HG02970 (cell line): ENCODE results near the gene COL1A1.

Experiments
- ATAC-seq: cut with Tn5 transposase; IDR thresholded peaks from one replicate; pipeline ENCODE4 v1.9.1; 2021; ENCODE audit warnings: mild to moderate bottlenecking, moderate library complexity, moderate number of reproducible peaks; ENCODE audit not compliant: unreplicated experiment, low FRiP score

Gene COL1A1

DNA sequence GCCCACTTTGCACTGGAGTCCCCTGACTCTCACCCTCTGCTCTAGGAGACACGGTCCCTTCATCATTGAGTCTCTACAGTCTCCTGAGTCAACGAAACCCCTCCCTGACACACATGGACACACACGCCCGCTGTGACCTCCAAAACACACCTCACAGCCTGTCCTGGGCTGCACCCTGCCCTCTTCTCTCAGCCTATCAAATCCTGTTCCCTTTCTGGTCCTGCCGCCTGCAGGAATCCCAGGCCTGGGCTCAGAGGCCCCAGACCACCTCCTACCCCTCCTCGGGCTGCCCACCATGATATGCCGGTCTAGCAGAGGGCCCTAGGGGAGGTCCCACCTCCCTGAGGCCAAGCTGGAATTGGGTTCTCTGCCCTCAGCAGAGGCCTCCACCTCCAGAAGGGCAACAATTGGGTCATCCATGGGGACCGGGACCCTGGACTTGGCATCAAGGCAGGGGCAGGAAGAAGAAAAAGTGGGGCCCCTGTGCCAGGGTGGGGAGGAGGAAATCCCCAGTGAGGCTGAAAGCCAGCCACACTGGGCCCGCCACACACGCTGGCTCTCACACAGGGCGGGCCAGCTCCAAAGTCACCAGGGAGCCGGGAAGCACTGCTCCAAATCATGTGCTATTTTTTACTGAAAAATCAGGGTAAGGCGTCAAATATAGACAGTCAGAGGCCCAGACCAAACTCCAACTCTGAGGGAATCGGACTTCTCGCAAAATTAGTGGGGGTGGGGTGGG is 54.3 kb downstream of the COL1A1 start:
- no peak for ATAC-seq

DNA sequence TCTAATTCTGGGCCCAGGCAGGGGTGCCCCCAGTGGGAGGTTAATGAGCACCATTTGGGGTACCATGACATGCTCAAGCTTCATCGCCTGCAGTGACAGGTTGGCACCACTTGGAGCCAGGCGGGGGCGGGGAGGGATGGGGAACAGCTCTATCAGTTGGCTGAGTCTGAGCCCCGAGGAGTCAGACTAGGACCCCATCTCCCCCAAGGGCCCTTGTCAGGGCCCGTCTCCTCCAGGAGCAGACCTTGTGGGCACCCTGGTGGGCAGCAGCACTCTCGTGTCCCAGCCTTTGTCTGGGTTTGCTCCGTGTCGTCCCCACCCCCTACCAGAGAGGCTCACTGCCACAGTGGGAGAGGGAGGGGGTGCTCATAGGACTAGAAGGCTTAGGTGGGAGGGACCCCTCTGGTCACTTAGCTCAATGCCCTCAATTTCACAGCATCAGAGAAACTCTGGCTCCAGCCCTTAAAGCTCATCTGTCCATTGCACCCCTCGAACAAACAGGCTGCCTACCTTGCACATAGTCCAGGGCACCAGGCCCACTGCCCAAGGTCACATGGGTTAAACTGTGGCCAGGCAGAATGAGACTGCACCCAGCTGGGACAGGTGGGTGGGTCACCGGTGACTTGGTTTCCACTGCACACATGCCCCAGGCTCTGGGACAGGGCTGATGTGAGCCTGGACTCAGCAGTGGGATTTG is 55.1 kb downstream of the COL1A1 start:
- ATAC-seq, result no peak

DNA sequence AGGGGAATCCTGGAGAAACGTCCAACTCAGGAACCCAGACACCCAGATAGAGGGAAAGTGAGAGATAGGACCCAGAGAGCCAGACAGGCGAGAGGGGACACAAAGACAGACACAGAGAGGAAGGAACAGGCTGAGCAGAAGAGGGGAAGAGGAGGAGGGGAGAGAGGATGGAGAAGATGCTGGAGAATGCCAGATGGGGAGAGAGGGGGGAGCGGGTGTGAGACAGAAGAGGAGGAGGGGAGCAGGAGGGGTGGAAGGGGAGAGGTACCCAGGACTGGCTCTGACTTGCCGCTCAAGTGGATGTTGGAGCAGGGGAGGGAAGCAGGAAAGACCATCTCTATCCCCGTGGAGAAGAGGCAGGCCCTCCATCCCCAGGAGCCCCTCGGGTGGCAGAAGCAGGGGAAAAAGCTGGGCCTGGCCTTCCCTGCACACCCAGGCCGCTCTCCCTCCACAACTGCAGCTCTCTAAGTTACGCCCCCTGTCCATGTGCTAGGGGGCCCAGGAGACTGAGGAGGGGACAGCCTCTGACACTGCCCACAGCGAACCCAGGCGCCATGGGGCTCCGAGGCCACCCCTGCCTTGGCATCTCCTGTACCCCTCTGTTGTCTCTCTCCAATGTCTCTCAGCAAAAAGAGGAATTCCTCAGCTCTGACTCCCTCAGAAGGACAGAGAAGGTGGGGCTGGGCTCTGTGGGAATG is 55.8 kb downstream of the COL1A1 start:
- ATAC-seq, result no peak

DNA sequence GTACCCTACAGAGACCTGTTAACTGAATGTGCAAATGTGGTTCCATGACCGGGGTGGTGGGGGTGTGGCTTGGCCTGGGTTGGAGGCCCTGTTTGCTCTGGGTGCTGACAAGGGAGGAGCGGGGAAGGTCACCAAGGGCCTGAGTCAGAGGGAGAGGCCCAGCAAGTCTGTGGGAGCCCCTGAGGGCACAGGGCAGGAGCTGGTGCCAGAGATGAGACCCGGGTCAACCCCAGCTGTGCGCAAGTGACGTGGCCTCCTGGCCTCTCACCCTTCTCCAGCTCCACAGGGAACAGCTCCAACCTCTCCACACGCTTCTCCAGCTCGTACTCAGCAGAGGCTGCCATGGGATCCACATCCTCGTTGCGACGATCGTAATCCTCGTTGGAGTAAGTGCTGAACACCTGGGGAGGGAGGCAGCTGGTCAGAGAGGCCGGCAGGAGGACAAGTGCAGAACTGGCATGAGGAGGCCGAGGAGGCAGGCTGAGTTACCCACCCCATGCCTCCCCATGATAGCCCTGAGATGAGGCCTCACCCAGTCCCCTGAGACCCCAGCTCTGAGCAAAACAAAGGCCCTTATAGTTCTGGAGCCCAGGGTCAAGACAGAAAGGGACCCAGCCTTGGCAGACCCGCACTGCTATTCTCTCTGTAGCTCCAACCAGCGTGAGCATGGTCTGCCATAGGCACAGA is 56.4 kb downstream of the COL1A1 start:
- no peak for ATAC-seq

DNA sequence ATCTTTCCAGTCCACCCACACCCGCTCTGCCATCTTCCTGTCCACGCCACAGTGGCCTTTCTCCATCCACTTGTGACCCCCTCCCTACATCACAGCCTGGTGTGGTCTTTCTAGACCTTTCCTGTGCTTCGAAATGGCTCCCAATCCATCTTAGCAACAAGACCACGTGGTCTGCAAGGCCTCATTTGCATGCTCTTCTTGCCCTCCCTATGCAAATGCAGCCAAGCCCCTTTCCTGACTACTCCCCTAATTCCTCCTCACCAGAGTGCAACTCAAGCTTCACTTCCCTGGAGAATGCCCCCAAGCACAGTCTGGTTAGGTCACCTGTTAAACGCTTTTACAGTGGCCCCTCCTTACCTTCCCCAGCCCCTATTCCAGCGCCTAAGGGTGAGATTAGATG is 57.1 kb downstream of the COL1A1 start:
- ATAC-seq, result no peak

DNA sequence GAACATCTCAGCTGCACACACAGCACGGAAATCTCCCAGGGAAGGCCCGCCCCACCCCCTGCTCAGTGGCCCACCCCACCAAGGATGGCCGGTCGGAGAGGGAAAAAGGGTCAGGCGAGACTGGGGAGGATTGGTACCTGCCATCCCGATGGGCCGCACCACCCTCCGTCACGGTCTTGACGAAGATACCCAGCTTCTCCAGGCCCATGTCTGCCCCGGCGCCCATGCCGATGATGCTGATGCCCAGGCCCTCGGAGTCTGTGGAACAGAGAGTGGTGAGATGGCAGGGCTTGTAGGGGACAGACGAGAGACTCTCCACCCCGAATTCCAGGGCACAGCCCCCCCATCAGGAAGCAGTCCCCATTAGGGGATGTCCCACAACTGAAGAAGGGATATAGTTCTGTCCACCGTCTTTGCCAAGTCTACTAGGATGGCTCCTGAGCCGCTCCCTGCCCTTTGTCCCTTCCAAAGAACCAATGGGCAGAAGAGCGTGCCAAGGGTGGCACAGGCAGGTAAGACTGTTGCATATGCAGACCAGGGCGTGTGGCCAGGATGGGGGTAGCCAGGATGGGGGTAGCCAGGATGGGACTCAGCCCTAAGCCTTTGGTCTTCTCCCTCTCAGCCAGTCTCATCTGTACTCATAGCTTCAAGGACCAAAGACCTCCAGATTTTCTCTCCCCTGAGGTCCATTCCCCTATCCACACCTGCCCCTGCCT is 57.8 kb downstream of the COL1A1 start:
- ATAC-seq, result no peak

DNA sequence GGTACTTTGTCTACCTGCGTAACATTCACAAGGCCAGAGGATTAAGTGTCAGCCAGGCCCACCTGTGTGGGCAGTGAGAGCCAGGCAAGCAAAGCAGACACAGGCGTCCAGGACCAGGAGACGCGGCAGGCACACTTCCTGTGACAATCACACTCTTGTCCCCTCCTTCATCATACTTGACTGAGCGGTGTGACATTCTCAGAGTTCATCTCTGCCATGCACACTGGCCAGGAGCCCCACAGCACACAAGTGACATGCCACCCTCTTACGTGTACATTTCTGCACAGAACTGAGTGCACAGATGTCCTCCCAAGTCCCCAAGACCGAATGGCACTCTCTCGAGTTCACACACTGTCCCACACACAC is 59.7 kb downstream of the COL1A1 start:
- no peak for ATAC-seq

DNA sequence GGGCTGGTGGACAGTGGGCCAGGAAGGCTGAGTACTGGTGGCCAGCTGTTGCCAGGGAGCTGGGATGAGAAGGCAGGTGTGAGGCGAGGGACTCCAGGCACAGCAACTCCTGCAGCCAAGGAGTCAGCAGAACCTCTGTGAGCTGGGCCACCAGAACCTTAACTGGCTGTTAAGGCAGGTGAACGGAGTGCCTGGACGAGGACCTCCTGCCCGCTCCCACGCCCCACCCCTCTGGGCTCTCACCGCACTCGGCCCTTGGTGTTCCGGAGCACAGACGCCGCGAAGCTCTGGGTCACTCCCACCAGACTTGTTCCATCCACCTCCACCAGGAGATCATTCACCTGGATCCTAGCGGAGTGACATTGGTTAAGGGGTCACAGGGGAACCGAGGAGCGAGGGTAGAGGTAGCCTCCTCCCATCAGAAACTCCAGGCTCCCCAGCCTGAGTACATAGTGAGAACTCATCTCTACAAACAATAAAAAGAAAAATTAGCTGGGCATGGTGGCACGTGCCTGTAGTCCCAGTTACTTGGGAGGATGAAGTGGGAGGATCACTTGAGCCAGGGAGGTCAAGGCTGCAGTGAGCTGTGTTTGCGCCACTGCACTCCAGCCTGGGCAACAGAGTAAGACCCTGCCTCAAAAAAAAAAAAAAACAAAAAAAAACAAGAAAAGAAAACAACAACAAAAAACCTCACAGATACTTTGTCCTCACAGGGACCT is 60.2 kb downstream of the COL1A1 start:
- ATAC-seq, result no peak

DNA sequence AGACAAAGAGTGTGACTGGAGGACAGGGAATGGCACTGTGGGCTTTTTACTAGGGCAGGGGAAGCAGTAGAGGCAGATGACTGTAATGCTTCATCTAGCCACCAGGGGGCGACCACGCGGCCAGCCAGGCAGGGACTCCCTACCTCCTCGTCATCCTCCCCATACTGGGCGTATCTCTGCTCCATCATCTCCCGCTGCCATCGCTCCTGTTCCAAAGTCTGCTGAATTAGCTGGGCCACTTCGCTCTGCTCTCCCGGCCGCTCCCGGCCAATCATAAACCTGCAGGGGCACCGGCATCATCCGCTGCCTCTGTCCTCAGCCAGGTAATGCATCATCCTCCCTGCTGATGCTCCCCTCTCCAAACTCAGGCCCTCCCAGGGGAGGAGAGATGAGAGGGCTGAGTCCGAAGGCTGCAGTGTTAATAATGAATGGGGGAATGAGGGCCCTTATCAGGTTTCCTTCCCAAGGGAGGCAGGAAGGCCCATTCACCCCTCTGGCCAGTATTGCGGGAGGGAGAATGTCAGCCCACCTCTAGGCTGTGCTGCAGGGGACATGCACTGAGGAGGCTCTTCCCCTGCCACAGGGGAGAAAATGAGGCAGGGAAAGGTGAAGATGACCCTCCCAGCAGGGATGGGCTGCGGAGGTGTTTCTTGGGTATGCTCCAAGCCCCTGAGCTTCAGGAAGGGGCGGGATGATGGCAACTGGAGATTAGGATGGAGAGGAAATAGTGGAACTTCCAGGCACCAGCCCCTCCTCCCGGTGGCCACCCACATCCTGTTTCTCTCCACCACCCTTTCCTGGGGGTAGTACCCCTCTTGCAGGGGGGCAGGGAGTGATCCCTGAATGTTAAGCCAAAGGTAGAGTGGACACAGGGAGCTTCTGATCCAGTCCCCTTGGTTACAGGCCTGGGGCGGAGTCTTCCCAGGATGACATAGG is 61.2 kb downstream of the COL1A1 start:
- ATAC-seq, result no peak

DNA sequence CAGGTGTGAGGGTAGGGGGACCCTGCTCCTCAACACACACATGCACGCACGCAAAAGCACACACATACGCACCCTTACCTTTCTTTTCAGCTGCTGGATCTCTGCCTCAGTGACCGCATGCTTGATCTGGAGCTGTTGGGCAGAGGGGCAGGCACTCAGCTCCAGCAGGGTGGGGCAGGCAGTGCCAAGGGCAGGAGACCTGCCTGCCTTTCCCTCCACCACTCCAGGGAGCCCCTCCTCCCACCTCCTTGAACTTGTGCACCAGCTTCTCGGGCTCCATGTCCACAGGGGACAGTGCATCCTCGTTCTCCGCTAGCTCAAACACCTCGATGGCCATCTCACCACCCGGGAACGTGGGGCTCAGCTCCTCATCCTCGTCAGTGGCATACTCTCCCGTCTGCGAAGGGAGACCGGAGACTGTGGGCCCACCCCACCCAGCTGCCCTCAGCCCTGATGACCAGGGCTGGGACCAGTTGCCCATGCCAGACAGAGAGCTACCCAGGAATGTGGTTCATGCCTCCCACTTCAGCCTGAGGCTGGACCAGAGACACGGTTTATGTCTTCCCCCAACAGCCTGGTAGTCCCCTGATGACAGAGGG is 62.1 kb downstream of the COL1A1 start:
- no peak for ATAC-seq

DNA sequence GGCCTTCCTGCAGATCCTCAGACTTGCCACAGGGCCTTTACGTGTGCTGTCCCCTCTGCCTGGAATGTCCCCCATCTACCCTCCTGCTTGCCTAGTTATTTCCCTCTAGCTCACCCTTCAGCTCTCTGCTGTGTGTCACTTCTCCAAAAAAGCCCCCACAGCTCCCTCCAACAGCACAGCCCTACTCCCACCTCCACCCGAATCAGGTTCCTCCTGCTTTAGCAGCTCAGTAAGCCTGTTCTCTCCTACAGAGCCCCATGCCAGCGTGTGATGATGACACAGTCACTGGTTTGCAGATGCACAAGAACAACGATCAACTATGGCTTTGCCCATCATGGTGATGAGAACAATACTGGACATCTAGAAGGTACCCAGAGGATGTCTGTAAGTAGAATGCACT is 64.4 kb downstream of the COL1A1 start:
- no peak for ATAC-seq

DNA sequence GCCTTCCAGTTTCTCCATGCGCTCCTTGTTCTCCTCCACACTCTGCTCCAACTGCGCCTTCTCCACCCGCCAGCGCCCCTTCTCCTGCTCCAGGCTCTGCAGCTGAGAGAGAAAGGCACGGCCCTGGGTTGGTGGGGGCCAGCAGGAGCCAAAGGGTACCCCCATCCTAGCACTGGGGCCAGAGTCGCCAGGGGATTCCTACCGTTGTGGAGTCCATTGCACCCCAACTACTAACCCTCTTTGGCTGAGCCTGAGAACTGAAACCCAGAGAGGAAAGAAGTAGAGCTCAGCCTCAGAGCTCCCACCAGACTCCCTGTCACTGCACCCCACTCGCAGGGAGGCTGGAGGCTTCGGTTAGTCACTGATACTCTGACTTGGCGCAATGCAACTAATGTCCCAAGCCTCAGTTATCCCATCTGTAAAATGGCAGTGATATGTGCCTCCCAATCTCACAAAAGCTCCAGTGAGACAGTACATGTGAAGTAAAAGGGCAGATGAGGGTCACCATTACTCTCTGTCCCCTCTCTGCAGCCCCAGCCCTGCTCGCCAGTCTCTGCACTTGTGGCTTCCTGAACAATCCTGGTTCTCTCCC is 65.2 kb downstream of the COL1A1 start:
- no peak for ATAC-seq

DNA sequence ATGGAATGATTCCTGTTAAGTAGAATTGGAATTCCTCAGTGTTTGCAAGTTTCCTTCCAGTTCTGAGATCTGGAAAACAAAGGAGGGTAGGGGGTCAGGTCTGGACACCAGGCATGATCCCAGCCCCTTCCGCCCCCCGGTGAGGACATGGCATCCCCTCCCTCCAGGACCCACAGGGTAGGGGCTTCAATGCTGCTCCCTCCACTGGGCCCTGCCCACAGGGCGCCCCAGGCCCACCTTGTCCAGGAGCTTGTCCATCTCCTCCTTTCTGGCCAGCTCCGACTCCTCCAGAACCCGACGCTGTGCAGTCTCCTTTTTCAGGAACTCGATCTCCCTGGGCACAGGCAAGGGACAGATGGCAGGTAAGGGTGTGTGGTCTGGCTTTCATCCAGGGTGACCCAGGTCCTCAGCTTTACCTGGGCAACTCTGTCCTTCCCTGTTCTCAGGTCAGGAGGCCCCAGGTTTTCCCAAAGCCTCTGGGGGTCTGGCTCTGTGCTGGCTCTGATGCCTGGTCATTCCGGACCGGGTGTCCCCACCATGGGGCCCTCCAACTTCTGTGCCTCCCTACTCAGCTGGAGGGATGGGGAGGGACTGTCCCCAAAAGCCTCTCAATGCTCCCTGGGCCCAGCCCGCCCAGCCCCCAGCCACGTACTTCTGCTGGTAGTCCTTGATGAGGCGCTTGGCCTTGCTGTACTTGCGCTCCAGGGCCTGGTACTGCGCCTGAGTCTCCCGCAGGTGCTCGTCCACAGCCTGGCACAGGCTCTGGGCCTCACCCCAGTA is 65.9 kb downstream of the COL1A1 start:
- no peak for ATAC-seq

DNA sequence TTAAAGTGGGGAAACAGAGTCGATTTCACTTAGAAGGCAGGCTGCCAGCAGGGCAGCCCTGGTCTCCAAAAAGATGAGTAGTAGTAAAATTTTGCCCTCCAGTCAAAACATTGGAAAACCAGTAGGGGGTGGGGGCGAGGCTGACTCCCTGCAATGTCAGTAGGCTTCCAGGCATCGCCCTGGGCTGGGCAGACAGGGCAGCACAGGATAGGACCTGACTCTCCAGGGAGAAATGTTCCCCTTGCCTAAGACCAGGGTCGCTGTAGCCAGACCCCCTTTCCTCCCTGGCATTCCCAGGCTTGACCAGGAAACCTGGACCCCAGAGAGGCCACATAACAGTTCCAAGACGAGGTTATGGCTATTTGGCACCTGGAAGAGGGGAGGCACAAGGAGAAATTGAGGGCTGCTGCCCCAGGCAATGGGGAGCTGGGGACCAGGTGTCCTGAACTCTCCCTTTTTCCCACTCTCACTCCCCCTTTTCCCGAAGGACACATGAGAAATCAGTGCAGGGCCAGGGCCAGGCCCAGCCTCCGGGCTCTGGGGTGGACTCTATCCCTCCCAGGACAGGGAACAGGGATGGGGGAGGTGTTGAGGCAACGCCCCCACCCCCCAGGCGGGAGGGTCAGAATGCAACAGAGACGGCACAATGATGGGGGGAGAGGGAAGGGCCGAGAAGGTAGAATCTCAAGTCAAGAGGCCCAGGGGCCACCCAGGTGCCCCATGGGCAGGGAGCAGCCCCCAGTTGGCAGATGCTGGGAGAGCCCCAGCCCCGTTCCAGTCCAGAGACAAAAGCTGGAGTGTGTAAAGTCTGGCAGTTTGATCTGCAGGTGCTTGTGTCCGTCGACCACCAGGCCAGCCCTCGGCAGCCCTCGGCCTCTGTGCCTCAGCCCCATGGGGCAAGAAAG is 67.0 kb downstream of the COL1A1 start:
- ATAC-seq, result no peak

DNA sequence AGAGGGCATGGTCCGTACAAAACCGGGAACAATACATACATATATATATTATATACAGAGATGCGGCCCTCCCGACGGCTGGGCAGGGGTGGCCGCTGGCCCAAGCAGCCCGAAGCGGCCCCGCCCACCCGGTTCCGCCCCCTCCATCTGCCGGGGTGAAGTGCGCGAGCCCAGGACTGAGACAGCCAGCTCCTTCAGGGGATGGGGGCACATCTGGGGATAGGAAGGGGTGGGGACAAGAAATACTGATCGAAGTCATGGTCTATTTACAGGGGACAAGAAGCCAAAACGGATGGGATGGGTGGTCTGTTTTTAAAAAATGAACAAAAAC is 67.7 kb downstream of the COL1A1 start:
- ATAC-seq, result no peak
